Smooth muscle cell (in vitro differentiated cells): ENCODE data around the gene TDRD10. TPM values are rescaled to one million over a fixed set of nuclear protein-coding genes. Genes with fewer than 3 reads are reported as not detected.

Experiments used
- DNase-seq: peaks from one replicate; lab custom pipeline; 2025; ENCODE audit not compliant: unreplicated experiment; lab: John Stamatoyannopoulos, UW
- H2AFZ ChIP-seq: fragments of 200-600 bp; sonication (generic); 2 replicates; pipeline ENCODE4 v1.6.0; 2016; ENCODE audit warnings: antibody characterized with exemption, low read depth, mild to moderate bottlenecking
- H3F3A ChIP-seq: fragments of 200-600 bp; sonication (generic); 2 replicates; pipeline ENCODE4 v1.6.0; 2017; ENCODE audit warnings: antibody characterized with exemption, low read depth
- H3K27ac ChIP-seq: fragments of 200-600 bp; sonication (generic); 2 replicates; pipeline ENCODE4 v1.5.1; 2016; ENCODE audit warnings: low read depth, mild to moderate bottlenecking
- H3K27me3 ChIP-seq: fragments of 200-600 bp; sonication (generic); 2 replicates; pipeline ENCODE4 v1.6.1; 2016; ENCODE audit warnings: low read depth, mild to moderate bottlenecking
- H3K36me3 ChIP-seq: fragments of 200-600 bp; sonication (generic); 2 replicates; pipeline ENCODE4 v1.5.1; 2016; ENCODE audit warnings: low read depth
- H3K4me1 ChIP-seq: fragments of 200-600 bp; sonication (generic); 2 replicates; pipeline ENCODE4 v1.5.1; 2016; ENCODE audit warnings: low read depth
- H3K4me2 ChIP-seq: fragments of 200-600 bp; sonication (generic); 2 replicates; pipeline ENCODE4 v1.6.0; 2016; ENCODE audit warnings: mild to moderate bottlenecking
- H3K4me3 ChIP-seq: fragments of 200-600 bp; sonication (generic); 2 replicates; pipeline ENCODE4 v1.5.1; 2016; ENCODE audit warnings: mild to moderate bottlenecking
- H3K79me2 ChIP-seq: fragments of 200-600 bp; sonication (generic); 2 replicates; pipeline ENCODE4 v1.6.0; 2016; ENCODE audit warnings: low read depth, mild to moderate bottlenecking
- H3K9ac ChIP-seq: fragments of 200-600 bp; sonication (generic); 2 replicates; pipeline ENCODE4 v1.6.0; 2016; ENCODE audit warnings: low read depth
- H3K9me3 ChIP-seq: fragments of 200-600 bp; sonication (generic); replicated peaks from 2 replicates; pipeline ENCODE4 v1.5.1; 2016; ENCODE audit warnings: low read depth
- H4K20me1 ChIP-seq: fragments of 200-600 bp; sonication (generic); 2 replicates; pipeline ENCODE4 v1.6.0; 2016; ENCODE audit warnings: low read depth
- CTCF ChIP-seq: fragments of 200-600 bp; sonication (generic); IDR thresholded peaks from 2 replicates; pipeline ENCODE4 v1.5.1; 2017; ENCODE audit warnings: borderline replicate concordance, mild to moderate bottlenecking, antibody characterized with exemption; ENCODE audit not compliant: insufficient read depth, poor library complexity, severe bottlenecking
- WGBS: methylation state at CpG from one replicate; pipeline ENCODE4 v1.1.7; 2016; ENCODE audit warnings: low lambda C conversion rate; 5-methylcytosine and 5-hydroxymethylcytosine counted together
- polyA plus RNA-seq: library from polyadenylated mRNA; unstranded; fragments of >200 nt; fragmentation: Nextera tagmentation; extraction: Ambion mirVana; gene quantifications from 2 replicates; pipeline ENCODE4 v1.2.1, GENCODE V29; 2016
- total RNA-seq: library from RNA; depleted of rRNA; stranded (reverse); fragments of >200 nt; gene quantifications from 2 replicates; pipeline ENCODE4 v1.2.3, GENCODE V29; 2014

TDRD10 gene
- total and polyA plus RNA-seq, 2 experiments from 2014 or later = 0.11 to 0.13 TPM

DNA sequence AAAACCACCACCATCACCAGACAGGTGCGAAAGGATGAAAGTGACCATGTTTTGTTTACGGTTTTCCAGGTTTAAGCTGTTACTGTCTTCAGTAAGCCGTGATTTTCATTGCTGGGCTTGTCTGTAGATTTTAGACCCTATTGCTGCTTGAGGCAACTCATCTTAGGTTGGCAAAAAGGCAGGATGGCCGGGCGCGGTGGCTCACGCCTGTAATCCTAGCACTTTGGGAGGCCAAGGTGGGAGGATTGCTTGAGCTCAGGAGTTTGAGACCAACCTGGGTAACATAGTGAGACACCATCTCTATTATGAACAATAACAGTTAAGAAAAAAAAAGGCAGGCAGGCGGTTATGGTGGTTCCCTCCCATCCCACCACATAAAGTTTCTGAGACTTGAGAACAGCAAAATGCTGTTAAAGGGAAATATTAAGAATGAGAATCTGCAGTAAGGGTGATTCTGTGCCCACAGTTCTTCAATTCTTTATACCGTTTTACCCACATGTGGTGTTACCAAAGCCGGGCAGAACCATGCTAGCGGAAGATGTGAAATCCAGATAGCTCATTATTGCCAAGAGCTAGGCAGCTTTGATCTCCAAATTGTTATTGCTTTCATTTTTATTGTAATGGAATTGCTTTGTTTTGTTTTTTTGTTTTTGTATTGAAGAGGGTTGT lies 34.5 kb upstream of the TDRD10 start:
- no peaks in the 10 kb centered on the region for H3K4me1 ChIP-seq
- no peak overlapping the region for H3K4me3 ChIP-seq
- no peaks in the 10 kb centered on the region for H3K9me3 ChIP-seq
- H3K79me2 ChIP-seq = no peaks in the 10 kb centered on the region
- DNase-seq = no peak
- no peak overlapping the region for H3K4me2 ChIP-seq
- no peak overlapping the region for H3K27ac ChIP-seq
- no peaks in the 10 kb centered on the region for H3K36me3 ChIP-seq
- no peak overlapping the region for H3K9ac ChIP-seq
- WGBS = 94% methylated on average over 11 of the region's 11 CpGs
- no peak overlapping the region for H2AFZ ChIP-seq
- no peaks in the 10 kb centered on the region for H4K20me1 ChIP-seq
- no peaks in the 10 kb centered on the region for H3K27me3 ChIP-seq
- H3F3A ChIP-seq = no peaks in the 10 kb centered on the region
- TF ChIP-seq CTCF = no peak

DNA sequence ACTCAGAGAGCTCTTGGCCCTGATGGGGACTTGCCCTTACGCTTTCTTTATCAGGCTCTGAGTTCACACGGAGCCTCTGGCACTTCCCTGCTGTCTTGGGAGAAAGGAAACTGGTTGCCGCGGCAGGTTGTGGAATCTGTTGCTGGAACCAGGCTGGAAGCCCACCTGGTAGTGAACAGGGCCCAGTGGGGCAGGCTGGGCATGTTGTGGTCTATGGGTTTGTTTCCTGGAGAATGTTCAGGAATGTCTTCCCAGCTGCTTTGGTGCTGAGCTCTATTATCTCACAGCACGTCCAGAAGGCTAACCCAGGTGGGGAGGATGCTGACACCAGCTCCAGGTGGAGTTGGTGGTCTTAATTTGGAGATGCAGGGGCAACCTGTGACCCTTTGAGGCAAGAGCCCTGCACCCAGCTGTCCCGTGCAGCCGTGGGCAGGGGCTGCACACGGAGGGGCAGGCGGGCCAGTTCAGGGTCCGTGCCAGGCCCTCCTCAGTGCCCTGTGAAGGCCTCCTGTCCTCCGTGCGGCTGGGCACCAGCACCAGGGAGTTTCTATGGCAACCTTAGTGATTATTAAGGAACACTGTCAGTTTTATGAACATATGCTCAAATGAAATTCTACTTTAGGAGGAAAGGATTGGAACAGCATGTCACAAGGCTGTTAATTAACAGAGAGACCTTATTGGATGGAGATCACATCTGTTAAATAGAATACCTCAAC lies 33.3 kb upstream of the TDRD10 start:
- H3K4me1 ChIP-seq = no peaks in the 10 kb centered on the region
- no peaks in the 10 kb centered on the region for H3K79me2 ChIP-seq
- no peak overlapping the region for H3K27ac ChIP-seq
- no peak for DNase-seq
- WGBS = 92% methylated on average over 12 of the region's 12 CpGs
- H3K4me2 ChIP-seq = no peak overlapping the region
- H3K27me3 ChIP-seq = no peaks in the 10 kb centered on the region
- H3K4me3 ChIP-seq = no peak overlapping the region
- TF ChIP-seq CTCF = no peak
- H3K9ac ChIP-seq = no peak overlapping the region
- H3F3A ChIP-seq = no peaks in the 10 kb centered on the region
- H3K9me3 ChIP-seq = no peaks in the 10 kb centered on the region
- H2AFZ ChIP-seq = no peak overlapping the region
- no peaks in the 10 kb centered on the region for H4K20me1 ChIP-seq
- no peaks in the 10 kb centered on the region for H3K36me3 ChIP-seq

DNA sequence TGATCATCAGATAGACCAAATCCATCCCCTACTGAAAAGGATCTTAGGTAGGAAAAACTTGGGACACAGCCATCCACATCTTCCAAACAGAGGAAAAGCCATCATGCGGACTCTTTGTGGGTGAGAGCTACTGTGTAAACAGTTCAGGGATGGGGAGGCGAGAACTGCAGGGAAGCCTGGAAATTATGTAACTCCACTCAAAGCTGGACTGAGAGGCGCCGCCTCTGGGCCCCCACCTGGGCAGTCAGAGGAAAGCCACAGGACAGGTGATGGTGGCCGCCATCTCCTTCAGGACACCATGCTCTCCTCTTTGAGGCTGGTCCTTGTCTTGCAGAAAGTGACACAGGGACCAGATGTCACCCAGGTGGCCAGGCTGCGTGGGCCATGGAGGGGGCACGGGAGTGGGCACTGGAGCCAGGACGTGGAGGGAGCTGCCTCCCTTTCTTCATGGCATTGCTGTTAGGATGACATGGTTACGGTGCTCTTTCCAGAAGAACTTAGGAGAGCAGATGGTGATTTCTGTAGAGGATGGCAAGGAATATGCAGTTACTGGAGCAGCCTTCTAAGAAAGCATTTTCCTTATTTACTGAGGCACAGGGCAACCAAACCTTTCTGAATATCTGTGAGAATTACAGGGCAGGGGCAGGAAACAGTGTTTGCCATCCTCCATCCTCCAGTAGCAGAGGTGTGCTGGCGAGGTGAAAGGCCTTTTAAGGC lies 32.0 kb upstream of the TDRD10 start:
- Histone ChIP-seq H3K27me3 (no peaks in the 10 kb centered on the region), H3K4me1 (no peaks in the 10 kb centered on the region), H2AFZ (no peak overlapping the region), H3K4me3 (no peak overlapping the region), H3K9me3 (no peaks in the 10 kb centered on the region), H3K4me2 (no peak overlapping the region), H4K20me1 (no peaks in the 10 kb centered on the region), H3K36me3 (no peaks in the 10 kb centered on the region), H3K9ac (no peak overlapping the region), H3K79me2 (no peaks in the 10 kb centered on the region), H3F3A (no peaks in the 10 kb centered on the region), H3K27ac (no peak overlapping the region)
- no peak for TF ChIP-seq CTCF
- 92% methylated on average over 10 of the region's 10 CpGs for WGBS
- DNase-seq = no peak
